Measurements from ENCODE around the gene LRRC58. TPM values are rescaled to one million over a fixed set of nuclear protein-coding genes. Genes with fewer than 3 reads are reported as not detected.

Gene LRRC58
- total and polyA plus RNA-seq, 12 donors = 5.8 to 80.4 (median 40.8) TPM

GRCh38 chr3:120286465-120286864 is 62.7 kb downstream of the LRRC58 start:
- intact Hi-C loops (cut with DNase I) = no loop called here
- H3K27ac ChIP-seq = no peak overlapping the region
- 58 to 75% (median 74%) methylated on average over 2 of the region's 2 CpGs for WGBS, 4 donors
- DNase-seq = no peak
- no peaks in the 10 kb centered on the region for H3K4me1 ChIP-seq (replicated peaks in 1 of 2)
- H3K36me3 ChIP-seq (replicated peaks in 1 of 2) = no peaks in the 10 kb centered on the region
- H3K27me3 ChIP-seq = no peaks in the 10 kb centered on the region
- H3K9me3 ChIP-seq (replicated peaks in 1 of 3) = no peaks in the 10 kb centered on the region
- no peak overlapping the region for H3K4me3 ChIP-seq
- TF ChIP-seq CTCF (IDR thresholded peaks at IDR 0.05) (no peak), POLR2A (IDR thresholded peaks at IDR 0.05) (no peak)

GRCh38 chr3:120285508-120285841 is 63.7 kb downstream of the LRRC58 start:
- H3K27ac ChIP-seq = no peak overlapping the region
- intact Hi-C loops (cut with DNase I) = no loop called here
- H3K4me3 ChIP-seq = peak overlapping the region in 3 of 4 donors; percentile 5 to 88 (median 16)
- TF ChIP-seq POLR2A (IDR thresholded peaks at IDR 0.05) (no peak), CTCF (IDR thresholded peaks at IDR 0.05) (no peak)
- H3K36me3 ChIP-seq (replicated peaks in 1 of 2) = no peaks in the 10 kb centered on the region
- WGBS, 4 donors = 38 to 44% (median 38%) methylated on average over 14 to 15 of the region's 15 CpGs
- no peaks in the 10 kb centered on the region for H3K27me3 ChIP-seq
- H3K9me3 ChIP-seq (replicated peaks in 1 of 3) = no peaks in the 10 kb centered on the region
- H3K4me1 ChIP-seq (replicated peaks in 1 of 2) = no peaks in the 10 kb centered on the region
- DNase-seq = no peak

DNA sequence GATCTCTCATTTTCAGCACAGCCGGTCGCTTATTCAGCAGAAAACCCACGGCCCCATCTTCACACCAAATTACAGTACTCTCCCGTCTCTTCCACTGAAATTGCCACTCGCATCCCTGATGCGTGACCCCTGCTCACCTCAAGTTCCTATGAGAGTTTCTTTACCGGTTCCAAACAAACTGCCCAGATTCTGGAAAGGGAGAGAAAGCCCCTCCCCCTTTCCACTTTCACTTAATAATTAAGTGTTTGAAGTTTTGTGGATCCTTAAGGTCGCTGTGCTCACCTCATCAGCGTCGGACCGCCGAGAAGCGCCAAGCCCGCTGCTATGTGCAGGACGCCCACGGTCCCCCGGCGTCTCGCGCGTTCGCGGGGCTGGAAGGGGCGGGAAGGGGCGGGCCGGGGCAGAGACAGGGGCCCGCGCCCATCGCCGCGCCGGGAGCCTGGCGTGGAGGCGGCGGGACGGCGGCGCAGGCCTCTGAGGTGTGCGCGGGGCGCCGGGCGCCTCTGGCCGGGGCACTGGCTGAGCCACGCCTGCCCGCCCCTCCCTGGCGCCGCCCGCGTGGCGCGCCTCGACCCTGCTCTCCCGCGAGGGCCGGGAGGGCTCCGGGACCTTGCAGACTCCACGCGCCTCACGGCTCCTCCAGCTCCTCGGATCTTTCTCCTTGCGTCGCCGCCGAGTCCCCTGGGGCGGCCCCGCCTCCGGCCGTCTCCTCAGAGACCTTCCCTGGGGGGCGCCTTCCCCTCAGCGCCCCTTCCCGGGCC is 64.2 kb downstream of the LRRC58 start, which contains the start of gene GPR156:
GPR156 (minus strand) TSS at position 476 of the 761 bp plus-strand sequence. CDS start 41,124 bp downstream, outside the sequence.
- TF ChIP-seq CTCF (IDR thresholded peaks at IDR 0.05) = no peak
- peak in 1 of 2 donors; percentile 7 for TF ChIP-seq POLR2A (IDR thresholded peaks at IDR 0.05)
- Histone ChIP-seq H3K36me3 (replicated peaks in 1 of 2) (no peaks in the 10 kb centered on the region), H3K27ac (no peak within 1 kb of the TSS), H3K9me3 (replicated peaks in 1 of 3) (no peaks in the 10 kb centered on the region), H3K4me3 (peak within 1 kb of the TSS in 3 of 4 donors; percentile 18 to 88 (median 53)), H3K4me1 (replicated peaks in 1 of 2) (no peaks in the 10 kb centered on the region), H3K27me3 (no peaks in the 10 kb centered on the region)
- WGBS, 4 donors = 4 to 12% (median 8%) methylated on average over 37 to 72 of the region's 72 CpGs
- intact Hi-C loops (cut with DNase I) = no loop called here
- peak in 2 of 7 donors; percentile 27 to 32 for DNase-seq

GRCh38 chr3:120281261-120281660 is 67.9 kb downstream of the LRRC58 start:
- Histone ChIP-seq H3K27ac (no peak overlapping the region), H3K4me1 (replicated peaks in 1 of 2) (no peaks in the 10 kb centered on the region), H3K36me3 (replicated peaks in 1 of 2) (no peaks in the 10 kb centered on the region), H3K27me3 (no peaks in the 10 kb centered on the region), H3K4me3 (no peak overlapping the region), H3K9me3 (replicated peaks in 1 of 3) (no peaks in the 10 kb centered on the region)
- intact Hi-C loops (cut with DNase I) = no loop called here
- no peak for TF ChIP-seq POLR2A (IDR thresholded peaks at IDR 0.05)
- no peak for TF ChIP-seq CTCF (IDR thresholded peaks at IDR 0.05)
- no peak for DNase-seq
- 87 to 97% (median 89%) methylated on average over 3 of the region's 3 CpGs for WGBS, 4 donors

All from adrenal gland (tissue), 12 donors.